Measurements from ENCODE around the gene KIRREL1.

DNA sequence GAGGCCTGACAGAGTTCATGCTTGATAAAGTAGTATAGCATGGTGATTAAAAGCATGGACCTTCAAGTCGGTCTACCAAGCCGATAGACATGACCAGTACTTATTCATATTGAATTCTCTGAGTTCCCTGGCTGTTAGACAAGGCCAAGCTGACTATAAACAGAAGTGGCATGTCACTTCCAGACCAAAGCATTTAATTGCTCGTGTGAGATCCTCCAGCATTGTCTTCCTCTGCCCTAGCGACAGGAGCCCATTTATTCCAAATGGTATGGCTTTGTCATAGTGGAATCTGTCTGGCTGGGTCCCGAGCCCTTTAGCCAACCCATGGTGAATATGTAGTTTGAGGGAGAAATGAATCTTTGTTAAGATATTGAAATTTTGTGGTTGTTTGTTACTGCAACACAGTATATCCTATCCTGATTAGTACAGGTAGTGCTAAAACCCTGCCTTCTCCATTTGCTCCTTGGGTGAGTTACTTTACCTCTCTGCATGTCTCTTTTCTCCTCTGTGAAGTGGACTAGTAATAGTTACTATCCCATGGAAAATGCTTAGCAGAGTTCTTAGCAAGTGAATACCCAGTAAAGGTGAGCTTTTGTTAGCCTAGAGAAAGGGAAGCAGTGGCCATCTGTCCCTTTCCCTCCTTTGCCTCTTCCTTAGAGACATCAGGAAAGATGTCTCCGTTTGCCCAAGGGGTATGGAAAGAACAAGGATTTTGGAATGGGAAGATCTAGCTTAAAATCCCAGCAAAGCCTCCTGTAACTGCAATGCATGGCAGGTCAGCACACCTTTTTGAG, 109.6 kb downstream of the KIRREL1 start:
- no peak for TF ChIP-seq CTCF (IDR thresholded peaks at IDR 0.05; ENCODE audit: control extremely low read depth in 1 of 3, insufficient read depth in 1 of 3, low read depth in 1 of 3, low read length in 3 of 3)
- no peak for TF ChIP-seq ATF2 (IDR thresholded peaks at IDR 0.05; ENCODE audit: low read length)
- TF ChIP-seq CHD1 (IDR thresholded peaks at IDR 0.05; ENCODE audit: low read depth, low read length), result no peak
- no peak for TF ChIP-seq MAFK (IDR thresholded peaks at IDR 0.05; ENCODE audit: low read depth, low read length)
- no peak for TF ChIP-seq EZH2 (IDR thresholded peaks at IDR 0.05; ENCODE audit: low read depth, low read length, severe bottlenecking)
- TF ChIP-seq JUND (IDR thresholded peaks at IDR 0.05; ENCODE audit: low read length), result no peak
